ENCODE results near the gene GPLD1.

The GPLD1 gene

DNA sequence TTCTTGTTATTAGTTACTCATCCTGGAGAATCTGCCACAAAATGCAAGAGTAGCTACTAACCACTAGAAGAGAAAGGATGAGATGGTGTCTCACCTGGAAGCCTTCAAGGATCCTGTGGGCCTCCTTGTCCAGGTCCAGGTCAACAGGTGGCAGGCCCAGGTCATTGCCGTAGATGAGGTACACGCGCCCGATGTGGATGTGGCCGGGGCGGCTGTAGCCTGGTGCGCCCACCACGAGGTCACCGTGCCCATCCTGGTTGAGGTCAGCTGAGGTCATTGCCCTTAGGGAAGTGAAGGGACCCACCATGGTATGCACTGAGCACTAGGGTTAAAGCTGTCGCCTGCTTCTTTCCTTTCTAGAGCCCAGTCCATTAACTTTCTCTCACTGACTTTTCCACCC lies 35.5 kb downstream of the GPLD1 start:
- in situ Hi-C loops (cut with MboI; ENCODE audit: low sequenced_read_pairs, unreplicated experiment): no loop called here
- TF ChIP-seq, protein P1, sequence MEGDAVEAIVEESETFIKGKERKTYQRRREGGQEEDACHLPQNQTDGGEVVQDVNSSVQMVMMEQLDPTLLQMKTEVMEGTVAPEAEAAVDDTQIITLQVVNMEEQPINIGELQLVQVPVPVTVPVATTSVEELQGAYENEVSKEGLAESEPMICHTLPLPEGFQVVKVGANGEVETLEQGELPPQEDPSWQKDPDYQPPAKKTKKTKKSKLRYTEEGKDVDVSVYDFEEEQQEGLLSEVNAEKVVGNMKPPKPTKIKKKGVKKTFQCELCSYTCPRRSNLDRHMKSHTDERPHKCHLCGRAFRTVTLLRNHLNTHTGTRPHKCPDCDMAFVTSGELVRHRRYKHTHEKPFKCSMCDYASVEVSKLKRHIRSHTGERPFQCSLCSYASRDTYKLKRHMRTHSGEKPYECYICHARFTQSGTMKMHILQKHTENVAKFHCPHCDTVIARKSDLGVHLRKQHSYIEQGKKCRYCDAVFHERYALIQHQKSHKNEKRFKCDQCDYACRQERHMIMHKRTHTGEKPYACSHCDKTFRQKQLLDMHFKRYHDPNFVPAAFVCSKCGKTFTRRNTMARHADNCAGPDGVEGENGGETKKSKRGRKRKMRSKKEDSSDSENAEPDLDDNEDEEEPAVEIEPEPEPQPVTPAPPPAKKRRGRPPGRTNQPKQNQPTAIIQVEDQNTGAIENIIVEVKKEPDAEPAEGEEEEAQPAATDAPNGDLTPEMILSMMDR (IDR thresholded peaks at IDR 0.05; ENCODE audit: borderline replicate concordance, control extremely low read depth, extremely low read depth, insufficient read depth, missing control alignments): no peak
- DNase-seq (ENCODE audit: low spot score): no peak

DNA sequence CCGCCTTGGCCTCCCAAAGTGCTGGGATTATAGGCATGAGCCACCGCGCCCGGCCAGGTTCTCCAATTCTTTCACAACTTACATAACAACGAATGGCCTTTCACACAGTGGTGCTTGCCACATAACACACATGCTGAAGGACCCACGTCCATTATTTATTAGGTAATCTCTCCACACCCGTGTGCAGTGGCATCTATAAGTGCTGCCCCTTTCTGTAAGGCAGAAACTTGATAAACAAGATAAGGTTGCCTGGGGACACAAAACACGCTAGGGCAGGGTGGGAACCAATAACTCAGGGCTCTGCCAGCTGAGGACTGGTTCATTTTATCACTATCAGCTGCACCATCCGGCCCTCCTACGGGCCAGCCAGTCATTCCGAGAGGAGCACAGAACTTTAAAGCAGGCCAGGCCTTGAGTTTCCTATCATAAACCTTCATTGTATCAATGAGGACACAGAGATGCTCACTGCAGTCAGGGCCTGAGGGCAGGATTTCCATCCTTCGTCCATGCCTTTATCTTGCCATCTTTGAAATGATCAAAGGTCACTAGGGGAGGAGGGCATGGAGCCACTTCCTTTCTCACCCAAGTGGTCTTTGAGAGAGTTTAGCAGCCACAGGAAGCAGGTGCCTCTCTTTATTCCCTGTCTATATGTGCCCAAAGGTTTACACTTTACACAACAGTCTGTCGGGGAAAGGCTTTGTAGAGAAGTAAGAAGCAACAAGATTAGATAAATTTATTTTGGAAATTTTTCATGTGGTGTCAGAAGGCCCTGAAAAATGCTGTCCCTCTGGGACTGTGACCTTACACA lies 37.6 kb downstream of the GPLD1 start:
- in situ Hi-C loops (cut with MboI; ENCODE audit: low sequenced_read_pairs, unreplicated experiment): no loop called here
- no peak for DNase-seq (ENCODE audit: low spot score)
- TF ChIP-seq, protein P1 (IDR thresholded peaks at IDR 0.05; ENCODE audit: borderline replicate concordance, control extremely low read depth, extremely low read depth, insufficient read depth, missing control alignments): no peak

DNA sequence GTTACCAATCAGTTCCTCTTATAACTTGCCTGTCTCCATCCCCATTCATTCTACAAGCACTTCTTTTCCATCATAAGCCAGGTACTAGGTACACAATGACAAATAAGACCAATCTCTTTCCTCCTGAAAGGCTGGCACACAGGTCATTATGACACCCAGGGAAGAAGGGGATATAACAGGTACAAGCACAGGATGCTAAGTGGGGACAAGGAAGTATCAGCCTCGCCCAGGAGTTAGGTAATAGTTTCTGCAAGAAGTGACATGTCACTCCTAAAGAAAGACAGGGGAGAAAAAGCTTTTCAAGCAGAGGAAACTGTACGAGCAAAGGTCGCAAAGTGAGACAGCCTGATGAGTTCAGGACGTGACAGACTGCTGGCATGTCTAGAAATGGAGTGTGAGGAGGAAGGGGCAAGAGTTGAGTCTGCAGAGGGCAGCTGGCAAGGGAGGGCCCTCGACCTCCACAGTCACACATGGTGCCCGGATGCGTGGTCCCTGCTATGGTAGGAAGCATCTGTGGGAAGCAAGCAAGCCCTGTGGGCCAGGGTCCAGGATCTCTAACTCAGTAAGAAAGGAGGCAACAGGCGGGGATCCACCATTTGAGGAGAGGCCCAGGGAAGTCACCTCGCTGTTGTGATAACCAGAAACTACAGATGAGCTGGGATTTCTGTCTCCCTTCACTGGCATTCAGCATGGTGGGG lies 40.4 kb downstream of the GPLD1 start:
- TF ChIP-seq, protein P1 (IDR thresholded peaks at IDR 0.05; ENCODE audit: borderline replicate concordance, control extremely low read depth, extremely low read depth, insufficient read depth, missing control alignments): no peak
- in situ Hi-C loops (cut with MboI; ENCODE audit: low sequenced_read_pairs, unreplicated experiment): no loop called here
- DNase-seq (ENCODE audit: low spot score): no peak

DNA sequence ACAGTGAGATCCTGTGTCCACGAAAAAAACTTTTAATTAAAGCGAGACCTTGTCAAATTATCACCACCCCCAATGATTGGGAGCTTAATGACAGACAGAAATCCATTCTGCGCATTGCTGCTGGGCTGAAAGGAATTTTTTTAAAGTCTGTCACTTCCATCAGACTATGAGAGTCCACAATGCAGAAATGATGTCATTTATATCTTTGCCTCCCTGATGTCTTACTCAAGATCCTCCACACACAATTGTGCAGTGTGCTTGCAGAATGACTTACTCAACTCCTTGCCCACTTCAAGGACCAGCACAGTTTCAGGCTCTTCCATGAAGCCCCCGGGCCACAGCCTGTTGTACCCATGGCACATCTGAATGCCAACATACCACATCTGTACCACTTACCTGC lies 41.0 kb downstream of the GPLD1 start:
- no peak for DNase-seq (ENCODE audit: low spot score)
- in situ Hi-C loops (cut with MboI; ENCODE audit: low sequenced_read_pairs, unreplicated experiment): no loop called here
- TF ChIP-seq, protein P1 (IDR thresholded peaks at IDR 0.05; ENCODE audit: borderline replicate concordance, control extremely low read depth, extremely low read depth, insufficient read depth, missing control alignments): no peak

DNA sequence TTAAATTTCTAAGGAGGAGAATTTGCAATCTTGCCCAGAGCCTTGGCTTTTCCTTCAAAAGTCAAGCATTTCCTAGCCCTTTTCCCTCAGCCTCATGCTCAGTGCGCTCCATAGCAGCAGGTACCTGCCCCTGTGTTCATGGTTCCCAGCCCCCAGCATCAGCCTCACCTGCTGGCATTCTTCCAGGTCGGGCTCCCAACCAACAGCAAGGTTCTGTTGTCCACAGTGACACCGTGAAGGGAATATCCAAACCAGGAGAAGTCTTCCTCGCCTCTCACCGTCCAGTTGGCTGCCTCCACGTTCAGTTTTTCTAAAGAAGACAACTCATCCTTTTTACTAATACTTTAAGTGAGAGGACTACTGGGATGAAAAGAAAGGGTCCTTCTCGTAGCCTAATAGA lies 42.7 kb downstream of the GPLD1 start:
- in situ Hi-C loops (cut with MboI; ENCODE audit: low sequenced_read_pairs, unreplicated experiment): no loop called here
- TF ChIP-seq, protein P1 (IDR thresholded peaks at IDR 0.05; ENCODE audit: borderline replicate concordance, control extremely low read depth, extremely low read depth, insufficient read depth, missing control alignments): no peak
- no peak for DNase-seq (ENCODE audit: low spot score)

DNA sequence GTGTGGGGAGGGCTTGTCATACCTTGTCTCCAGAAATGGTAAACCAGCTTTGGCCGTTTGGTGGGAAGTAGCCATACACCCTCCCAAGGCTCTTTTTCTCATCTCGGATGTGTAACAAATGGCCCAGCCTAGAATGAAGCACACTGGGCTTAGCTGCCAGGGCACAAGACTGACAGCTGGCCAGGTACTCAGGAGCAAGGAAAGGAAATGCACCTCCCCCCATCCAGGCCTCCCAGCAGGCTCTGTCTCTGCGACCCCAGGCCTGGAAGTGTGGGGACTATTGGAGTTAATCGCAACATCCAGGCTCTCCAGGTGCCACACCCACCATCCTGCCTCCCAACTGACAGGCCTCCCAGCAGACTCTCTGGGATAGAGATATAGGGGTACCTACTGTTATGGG lies 43.7 kb downstream of the GPLD1 start:
- in situ Hi-C loops (cut with MboI; ENCODE audit: low sequenced_read_pairs, unreplicated experiment): no loop called here
- TF ChIP-seq, protein P1 (IDR thresholded peaks at IDR 0.05; ENCODE audit: borderline replicate concordance, control extremely low read depth, extremely low read depth, insufficient read depth, missing control alignments): no peak
- no peak for DNase-seq (ENCODE audit: low spot score)

Data from GM13976 (cell line).